Raji (cell line): ENCODE measurements around the gene ITGAE.

Experiments
- POLR2A ChIP-seq: IDR thresholded peaks from 2 replicates; pipeline ENCODE4 v1.6.1; 2011; ENCODE audit warnings: low read depth, low read length, control low read depth; ENCODE audit not compliant: insufficient read depth

The ITGAE gene

GRCh38 chr17:3698139-3698538, 102.8 kb downstream of the ITGAE start:
- no peak for TF ChIP-seq POLR2A

GRCh38 chr17:3697103-3697476, 103.9 kb downstream of the ITGAE start:
- no peak for TF ChIP-seq POLR2A

- peak; percentile 73 for TF ChIP-seq POLR2A
These were observed 105.1 kb downstream of the ITGAE start, which contains the start of gene P2RX5 for GRCh38 chr17:3695723-3696411. TSS of gene P2RX5 (minus strand) at chr17:3696155. CDS start at chr17:3696005, 150 bp downstream.

GRCh38 chr17:3695129-3695722, 105.8 kb downstream of the ITGAE start:
- TF ChIP-seq POLR2A, result no peak

- TF ChIP-seq POLR2A, result peak; percentile 33; the same call in 1 of the 2 replicates
These were observed 107.2 kb downstream of the ITGAE start for GRCh38 chr17:3693829-3694231.

- TF ChIP-seq POLR2A, result 0 out of 2 replicates have a peak, but pooled peaks have one; percentile 12
These were observed 107.8 kb downstream of the ITGAE start for GRCh38 chr17:3693141-3693540.

- TF ChIP-seq POLR2A, result no peak
These were observed 108.6 kb downstream of the ITGAE start for GRCh38 chr17:3692346-3692745.

- no peak for TF ChIP-seq POLR2A
These were observed 109.3 kb downstream of the ITGAE start for GRCh38 chr17:3691617-3692067.

GRCh38 chr17:3690094-3690715, 110.8 kb downstream of the ITGAE start:
- no peak for TF ChIP-seq POLR2A

- no peak for TF ChIP-seq POLR2A
These were observed 111.5 kb downstream of the ITGAE start for GRCh38 chr17:3689262-3690093.

- TF ChIP-seq POLR2A, result no peak
These were observed 112.1 kb downstream of the ITGAE start for GRCh38 chr17:3688852-3689261.

- no peak for TF ChIP-seq POLR2A
These were observed 112.9 kb downstream of the ITGAE start for GRCh38 chr17:3688027-3688553.

- no peak for TF ChIP-seq POLR2A
These were observed 115.8 kb downstream of the ITGAE start for GRCh38 chr17:3685174-3685573.

- no peak for TF ChIP-seq POLR2A
These were observed 117.9 kb downstream of the ITGAE start for GRCh38 chr17:3683054-3683511.

- TF ChIP-seq POLR2A, result no peak
These were observed 119.0 kb downstream of the ITGAE start for GRCh38 chr17:3682033-3682432.

GRCh38 chr17:3681565-3681964, 119.4 kb downstream of the ITGAE start:
- TF ChIP-seq POLR2A, result no peak

GRCh38 chr17:3681057-3681456, 119.9 kb downstream of the ITGAE start:
- TF ChIP-seq POLR2A, result no peak
